KG1 (cell line): ENCODE measurements around the gene CDON.
"Not testable (repeated sequence)": the region's sequence is repeated elsewhere in the genome, so short reads cannot be mapped to it uniquely, and the experiment has no call there.

Experiments
- DNase-seq: peaks from one replicate; lab custom pipeline; 2025; lab: John Stamatoyannopoulos, UW

The CDON gene

GRCh38 chr11:126046570-126047195, 16.0 kb downstream of the CDON start:
- no peak for DNase-seq

GRCh38 chr11:126039485-126040271, 23.0 kb downstream of the CDON start:
- DNase-seq, result no peak

DNA sequence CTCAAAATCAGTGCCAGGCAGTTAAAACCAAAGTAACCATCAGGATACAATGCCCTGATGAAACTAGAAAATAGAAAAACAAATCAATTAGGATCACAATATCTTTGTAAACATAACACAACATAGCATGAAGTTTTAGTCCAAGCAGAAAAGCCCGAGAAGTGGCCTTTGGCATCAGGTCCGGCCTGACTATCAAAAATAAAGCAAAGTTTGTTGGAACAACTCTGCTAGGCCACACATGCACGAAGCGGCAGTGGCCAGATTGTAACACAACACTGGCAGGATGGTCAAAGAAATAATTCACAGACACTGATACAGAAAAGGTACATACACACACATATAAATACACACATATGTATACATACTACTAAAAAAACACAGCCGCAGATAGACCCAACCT, 26.9 kb downstream of the CDON start:
- DNase-seq, result no peak

- DNase-seq, result no peak
Measured at GRCh38 chr11:126034933-126035425, 27.7 kb downstream of the CDON start.

DNA sequence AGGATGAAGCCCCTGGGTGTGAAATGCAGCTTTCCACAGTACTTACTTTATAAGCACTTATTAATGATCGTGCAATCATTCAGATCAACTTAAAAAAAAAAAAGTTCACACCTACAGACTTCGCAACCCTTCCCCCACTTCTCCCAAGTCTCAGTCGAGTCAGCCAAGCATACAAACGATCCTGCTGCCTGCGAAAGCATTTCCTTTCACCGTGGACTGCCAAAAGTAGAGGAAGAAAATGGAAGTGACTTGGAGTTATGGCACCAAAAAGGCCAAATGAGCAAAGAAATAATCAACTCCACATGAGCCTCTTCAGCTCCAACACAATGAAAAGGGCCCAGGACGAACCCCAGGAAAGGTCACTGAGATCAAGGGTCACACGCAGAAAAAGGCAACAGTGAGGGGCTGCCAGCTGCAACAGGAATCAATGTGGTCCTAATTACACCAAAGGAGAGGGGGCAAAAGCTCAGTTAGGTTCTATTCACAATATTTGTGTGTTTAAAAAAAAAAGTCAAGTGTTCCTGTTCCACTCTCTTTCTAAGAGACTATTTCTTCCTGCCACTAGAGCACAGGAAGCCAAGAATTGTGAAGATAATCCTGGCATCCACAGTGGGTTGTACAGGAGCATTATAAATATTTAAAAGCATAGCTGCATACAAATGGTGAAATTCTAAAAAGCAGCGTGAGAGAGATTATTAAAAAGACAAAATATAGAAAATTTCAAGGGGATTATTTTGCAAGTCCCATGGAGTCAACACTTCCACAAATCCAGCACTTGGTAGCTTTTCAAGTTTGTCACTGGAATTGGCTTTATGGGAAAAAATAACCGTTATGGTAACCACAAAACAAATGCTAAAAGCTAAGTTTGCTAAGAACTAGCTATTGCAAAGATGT, 28.4 kb downstream of the CDON start:
- DNase-seq, result no peak

GRCh38 chr11:126032375-126032774, 30.3 kb downstream of the CDON start:
- DNase-seq, result no peak

DNA sequence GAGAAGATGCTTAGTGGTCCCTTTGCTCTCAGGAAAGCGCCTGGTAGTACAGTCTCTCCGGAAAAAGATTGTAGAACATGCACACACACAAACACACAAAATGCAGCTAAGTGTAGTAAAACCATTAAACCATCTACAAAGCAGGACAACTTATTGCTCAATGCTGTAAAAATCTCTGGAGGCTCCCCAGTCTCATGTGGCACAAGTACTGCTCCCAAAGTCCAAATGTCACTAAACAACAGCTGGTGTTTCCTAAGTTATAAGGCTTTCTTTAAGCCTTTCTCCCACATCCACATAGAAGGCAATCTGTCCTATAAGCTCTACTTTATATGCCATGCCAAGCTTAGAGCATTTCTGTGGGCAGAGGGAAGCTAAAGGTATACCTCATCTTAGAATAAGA, 32.9 kb downstream of the CDON start:
- DNase-seq, result no peak

GRCh38 chr11:126029237-126029636, 33.4 kb downstream of the CDON start:
- DNase-seq, result no peak

GRCh38 chr11:126028534-126028933, 34.1 kb downstream of the CDON start:
- not testable (repeated sequence) for DNase-seq

GRCh38 chr11:126026579-126026978, 36.1 kb downstream of the CDON start:
- no peak for DNase-seq

GRCh38 chr11:126025822-126026221, 36.8 kb downstream of the CDON start:
- no peak for DNase-seq

DNA sequence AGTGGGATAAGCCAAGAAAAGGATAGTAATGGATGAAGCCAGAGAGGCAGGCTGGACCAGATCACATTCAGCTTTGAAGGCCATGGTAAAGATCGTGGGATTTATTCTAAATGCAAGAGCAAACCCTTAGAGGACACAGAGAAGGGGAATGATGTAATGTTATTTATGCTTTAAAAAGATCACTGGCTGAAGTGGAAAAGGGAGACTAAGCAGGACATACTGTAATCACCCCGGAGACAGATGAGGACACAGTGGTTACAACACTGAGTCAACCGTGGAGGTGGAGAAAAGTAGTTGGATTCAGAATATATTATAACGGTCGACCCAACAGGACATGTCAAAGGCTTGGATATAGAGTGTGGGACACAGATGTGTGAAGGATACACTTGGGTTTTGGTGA, 38.5 kb downstream of the CDON start:
- DNase-seq, result no peak

- DNase-seq, result no peak
Measured at GRCh38 chr11:126012852-126013251, 49.8 kb downstream of the CDON start.

DNA sequence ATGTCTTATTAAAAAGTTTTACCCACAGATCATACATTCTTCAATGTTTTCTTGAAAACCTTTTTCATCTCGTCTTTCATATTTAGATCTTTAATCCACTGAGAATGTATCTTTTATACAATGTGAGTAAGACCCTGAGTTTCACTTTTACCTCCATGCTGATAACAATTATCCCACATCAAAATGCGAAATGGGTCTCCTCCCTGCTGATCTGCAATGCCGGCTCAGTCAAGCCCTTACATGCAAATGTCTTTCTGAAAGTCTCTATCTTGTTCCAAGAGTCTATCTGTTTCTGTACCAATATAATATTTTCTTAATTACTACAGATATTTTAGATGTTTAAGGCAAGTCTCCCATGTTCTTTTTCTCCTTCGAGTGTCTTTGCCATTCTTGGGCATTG, 50.9 kb downstream of the CDON start:
- no peak for DNase-seq

GRCh38 chr11:126011265-126011664, 51.4 kb downstream of the CDON start:
- no peak for DNase-seq

DNA sequence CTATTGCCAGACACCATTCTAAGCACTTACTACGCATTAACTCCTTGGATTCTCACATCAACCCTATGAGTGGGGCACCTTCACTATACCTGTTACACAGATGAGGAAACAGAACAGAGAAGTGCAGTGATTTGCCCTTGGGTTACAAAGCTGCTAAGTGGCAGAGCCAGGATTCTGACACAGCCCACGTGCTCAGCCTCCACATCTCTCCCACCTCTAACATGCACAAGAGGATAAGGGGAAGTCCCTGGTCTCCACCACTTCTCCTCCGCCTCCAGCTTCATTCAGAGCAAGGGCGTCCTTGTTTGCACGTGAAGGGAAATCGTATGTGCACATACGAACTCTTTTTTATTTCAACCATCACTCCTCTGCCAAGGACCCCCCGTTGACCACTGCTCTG, 53.7 kb downstream of the CDON start:
- DNase-seq, result no peak

- DNase-seq, result no peak
Measured at GRCh38 chr11:126007238-126007637, 55.4 kb downstream of the CDON start.

GRCh38 chr11:126006068-126006467, 56.6 kb downstream of the CDON start:
- DNase-seq, result no peak

GRCh38 chr11:126002181-126002580, 60.5 kb downstream of the CDON start:
- DNase-seq, result no peak

DNA sequence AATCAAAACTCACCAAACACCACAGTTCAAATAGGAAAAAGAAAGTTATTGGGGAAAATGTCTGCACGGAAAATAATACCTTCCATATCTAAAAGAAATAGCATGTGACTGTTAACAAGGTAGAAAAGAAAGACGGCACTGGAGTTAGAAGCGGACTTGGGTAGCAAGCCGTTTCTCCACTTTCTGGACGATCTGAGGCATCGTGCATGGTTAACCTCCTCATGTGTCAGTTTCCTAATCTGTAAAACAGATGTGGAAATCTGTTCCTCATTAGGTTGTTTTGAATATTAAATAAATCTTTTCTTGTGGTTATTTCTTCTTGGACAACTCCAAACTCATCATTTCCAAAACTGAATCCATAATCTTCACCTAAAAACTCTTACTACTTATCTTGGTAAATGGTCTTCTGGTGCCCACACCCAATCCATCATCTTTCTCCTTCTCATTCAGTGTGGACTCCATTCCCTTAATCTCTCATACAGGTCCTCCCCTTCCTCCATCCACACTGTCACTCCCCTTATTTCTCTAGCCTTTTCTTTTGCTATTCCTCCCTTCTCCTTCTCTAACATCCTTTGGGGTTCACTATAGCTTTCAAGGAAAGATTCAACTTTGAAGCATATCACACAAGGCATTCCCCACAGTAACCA, 63.3 kb downstream of the CDON start:
- DNase-seq, result no peak

DNA sequence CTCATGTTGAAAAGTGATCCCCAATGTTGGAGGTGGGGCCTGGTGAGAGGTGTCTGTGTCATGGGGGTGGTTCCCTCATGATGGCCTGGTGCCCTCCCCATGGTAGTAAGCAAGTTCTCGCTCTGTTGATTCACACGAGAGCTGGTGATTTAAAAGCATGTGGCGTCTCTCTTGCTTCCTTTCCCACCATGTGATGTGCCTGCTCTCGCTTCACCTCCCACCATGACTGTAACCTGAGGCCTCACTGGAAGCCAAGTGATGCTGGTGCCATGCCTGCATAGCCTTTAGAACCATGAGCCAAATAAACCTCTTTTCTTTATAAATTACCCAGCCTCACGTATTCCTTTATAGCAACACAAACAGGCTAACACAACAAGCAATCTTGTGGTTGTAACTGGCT, 64.4 kb downstream of the CDON start:
- no peak for DNase-seq

DNA sequence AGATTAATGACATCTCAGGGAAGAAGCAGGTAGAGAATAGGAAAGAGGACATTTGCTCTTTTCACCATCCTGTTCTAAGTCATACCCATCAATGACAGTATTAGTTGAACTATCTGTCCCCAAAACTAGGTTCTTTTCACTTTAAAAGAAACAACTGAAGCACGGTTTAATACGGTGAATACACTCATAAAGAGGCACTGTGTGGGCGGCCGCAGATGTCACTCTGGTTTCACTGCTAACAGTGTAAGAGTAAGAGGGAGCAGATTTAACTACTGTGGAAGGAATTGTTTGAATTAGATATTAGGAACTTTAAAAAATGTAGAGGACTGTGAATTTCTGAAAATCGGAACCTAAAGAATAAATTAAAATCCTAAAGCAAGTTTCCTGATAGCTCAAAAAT, 67.4 kb downstream of the CDON start:
- no peak for DNase-seq
